LNCAP (cell line): ENCODE data around the gene RTL1.

Experiments used
- TF ChIP-seq, protein P1 (sequence below): fragments of 450-650 bp; IDR thresholded peaks from 2 replicates; pipeline ENCODE4 v1.5.1; 2017; ENCODE audit warnings: mild to moderate bottlenecking

RTL1 gene

DNA sequence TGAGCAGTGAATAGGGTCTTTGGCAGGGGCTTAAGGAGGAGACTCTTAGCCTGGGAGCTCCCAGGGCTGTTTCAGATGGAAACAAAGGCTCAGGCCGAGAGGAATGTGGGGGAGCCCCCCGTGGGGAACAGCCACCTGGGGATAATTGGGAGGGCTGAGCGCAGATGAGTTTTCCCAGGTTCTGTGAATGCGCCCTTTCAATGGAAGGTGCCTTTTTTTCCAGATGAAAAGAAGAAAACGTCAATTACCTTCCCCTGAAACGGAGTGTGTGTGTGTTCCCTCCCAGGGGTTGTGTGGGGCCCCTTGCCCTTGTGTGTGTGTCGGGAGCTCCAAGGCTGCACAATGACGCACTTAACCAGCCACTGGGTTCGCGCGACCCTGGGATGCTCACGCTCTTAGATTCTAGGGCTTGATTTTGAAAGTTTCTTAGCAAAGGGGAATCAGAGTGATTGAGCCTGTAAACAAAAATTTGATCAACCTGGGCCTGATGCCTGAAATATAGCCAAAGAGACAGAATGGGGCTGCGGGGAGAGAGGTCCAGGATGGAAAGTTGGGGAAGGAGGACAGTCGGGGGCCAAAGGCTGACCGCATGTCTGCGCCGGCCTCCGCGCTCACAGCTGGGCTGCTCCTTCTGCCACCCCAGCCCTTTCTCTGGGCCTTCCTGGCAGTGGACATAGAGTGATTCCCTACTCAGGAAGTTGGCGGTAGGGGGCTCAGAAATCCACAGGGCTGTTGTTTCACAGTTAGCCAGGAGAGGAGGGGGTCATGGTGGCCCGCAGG is 63.0 kb downstream of the RTL1 start:
- TF ChIP-seq, protein P1, sequence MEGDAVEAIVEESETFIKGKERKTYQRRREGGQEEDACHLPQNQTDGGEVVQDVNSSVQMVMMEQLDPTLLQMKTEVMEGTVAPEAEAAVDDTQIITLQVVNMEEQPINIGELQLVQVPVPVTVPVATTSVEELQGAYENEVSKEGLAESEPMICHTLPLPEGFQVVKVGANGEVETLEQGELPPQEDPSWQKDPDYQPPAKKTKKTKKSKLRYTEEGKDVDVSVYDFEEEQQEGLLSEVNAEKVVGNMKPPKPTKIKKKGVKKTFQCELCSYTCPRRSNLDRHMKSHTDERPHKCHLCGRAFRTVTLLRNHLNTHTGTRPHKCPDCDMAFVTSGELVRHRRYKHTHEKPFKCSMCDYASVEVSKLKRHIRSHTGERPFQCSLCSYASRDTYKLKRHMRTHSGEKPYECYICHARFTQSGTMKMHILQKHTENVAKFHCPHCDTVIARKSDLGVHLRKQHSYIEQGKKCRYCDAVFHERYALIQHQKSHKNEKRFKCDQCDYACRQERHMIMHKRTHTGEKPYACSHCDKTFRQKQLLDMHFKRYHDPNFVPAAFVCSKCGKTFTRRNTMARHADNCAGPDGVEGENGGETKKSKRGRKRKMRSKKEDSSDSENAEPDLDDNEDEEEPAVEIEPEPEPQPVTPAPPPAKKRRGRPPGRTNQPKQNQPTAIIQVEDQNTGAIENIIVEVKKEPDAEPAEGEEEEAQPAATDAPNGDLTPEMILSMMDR: no peak

DNA sequence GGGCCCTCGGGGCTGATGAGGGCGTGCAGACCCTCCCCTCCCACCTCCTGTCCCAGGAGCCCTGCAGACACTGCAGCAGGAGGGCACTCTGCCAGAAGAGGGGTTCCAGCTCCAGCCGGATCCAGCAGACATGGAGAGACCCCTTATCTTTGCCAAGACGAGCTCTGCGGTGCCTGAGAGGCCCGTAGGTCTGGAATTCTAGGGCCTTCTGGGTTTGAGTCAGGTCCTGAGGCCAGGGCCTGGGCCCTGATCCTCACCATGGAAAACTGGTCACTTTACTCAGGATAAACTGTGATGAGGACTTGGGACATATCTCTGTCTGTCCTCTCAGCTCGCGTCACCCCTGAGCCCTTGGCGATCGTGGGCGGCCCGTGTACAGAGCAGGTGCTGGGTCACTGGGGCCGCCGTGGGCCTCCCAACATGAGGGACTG is 63.8 kb downstream of the RTL1 start:
- TF ChIP-seq, protein P1: no peak

DNA sequence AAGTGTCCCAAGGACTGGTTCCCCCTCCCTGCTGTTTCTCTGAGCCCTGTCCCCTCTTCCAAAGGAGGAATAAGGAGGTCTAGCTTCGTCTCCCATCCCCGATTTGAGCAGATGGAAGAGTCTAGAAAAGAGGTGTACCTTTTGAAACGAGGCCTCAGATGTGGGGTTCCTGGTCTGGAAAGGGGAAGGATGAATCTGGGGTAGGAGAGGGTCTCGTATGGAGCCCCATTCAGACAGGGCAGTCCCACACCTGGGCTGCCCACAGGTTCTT is 64.3 kb downstream of the RTL1 start:
- TF ChIP-seq, protein P1: no peak

DNA sequence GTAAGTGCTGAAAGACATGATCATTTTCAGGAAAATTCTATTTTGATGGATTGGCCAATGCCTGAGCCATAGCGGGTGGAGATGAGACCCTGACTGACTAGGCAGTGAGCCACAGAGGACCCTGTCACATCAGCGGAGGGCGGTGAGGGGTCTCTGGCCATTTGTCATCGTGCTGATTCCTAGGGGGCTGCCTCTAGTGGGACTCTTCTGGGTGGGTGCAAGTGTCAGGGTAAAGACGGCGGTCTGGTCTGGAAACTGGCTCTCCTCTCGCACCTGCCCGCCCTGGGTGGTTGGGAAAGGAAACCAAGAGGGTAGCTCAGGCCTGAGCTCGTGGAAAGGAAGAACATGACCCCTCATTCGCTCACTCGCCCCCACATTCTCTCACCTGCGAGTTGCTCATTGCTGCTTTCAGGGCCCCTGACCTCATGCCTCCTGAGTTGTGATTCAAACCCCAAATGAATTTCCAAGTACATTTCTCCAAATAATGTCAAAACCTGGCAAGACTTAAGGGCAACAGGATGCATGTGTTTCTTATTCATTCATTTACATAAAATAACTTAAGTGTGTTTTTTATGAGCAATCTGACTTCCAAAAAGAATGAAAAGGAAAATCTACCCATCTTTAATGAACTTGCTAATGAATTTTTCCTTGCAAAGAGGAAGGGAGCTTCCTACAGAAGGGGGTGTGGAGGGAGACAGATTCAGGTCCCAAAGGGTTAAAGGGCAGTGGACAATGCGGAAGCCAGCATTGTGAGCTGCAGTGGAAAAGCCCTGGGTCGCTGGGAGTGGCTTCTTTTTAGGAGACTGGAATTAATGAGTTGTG is 64.8 kb downstream of the RTL1 start:
- TF ChIP-seq, protein P1: no peak

DNA sequence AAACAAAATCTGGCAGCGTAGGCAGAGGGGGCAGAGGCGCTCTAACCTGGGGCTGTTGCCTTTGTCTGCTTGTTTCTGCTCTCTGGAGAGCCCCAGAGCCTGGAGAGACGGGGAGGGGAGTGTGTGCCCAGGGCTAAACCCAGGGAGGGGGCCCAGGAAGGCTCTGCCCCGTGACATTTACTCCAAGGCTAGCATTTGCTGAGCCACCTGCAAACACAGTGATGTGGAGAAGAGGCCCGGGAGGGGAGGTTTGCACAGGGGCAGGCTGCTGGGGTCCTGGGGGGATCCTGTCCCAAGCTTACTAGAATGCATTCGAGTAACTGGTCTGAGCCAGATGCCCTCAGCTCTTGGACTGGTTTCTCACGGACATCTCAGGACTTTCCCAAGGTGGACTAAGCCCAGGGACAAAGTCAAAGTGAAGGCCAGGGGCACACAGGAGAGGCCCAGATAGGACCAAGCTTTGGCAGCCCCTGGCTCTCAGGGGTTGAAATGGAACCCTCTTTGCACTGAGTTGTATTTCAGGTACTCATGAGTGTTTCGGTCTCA is 65.6 kb downstream of the RTL1 start:
- TF ChIP-seq, protein P1: no peak

DNA sequence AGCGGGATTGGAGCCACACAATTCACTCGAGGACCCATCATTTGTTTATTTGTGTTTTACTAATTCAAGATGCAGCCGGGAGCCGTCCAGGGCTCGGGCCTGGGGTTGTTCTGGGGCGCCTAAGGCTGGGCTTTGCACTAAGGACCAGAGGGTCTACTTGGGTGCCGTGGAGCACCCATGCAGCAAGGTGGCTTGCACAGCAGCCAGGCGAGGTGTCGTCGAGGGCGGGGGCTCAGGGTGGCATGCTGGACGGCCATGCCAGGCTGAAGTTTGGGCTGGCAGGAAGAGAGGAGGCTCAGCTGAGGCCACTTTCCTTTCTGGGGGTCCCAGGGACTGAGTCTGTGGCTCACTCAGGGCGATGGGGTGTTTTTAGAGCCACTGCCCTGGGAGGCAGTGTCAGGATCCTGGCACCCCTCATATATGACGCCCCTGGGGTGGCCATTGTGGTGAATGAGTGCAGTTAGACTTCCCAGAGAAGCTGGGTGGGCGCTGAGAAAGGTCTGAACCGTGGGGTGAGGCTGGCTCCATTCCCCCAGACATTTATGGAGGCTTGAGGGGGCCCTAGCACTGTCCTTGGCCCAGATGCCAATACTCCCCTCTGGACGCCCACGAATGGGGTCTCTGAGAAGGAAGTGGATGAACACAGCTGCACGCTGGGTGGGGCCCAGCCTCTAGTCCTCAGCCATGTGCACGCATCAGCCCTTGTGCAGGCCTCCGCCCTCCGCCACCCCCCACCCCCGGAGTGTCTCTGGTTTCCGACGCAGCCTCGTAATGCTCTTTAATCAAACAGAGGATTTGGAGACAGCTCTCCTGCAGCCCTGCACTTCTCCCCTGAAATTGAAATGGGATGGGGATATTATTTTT is 66.3 kb downstream of the RTL1 start:
- TF ChIP-seq, protein P1: no peak

DNA sequence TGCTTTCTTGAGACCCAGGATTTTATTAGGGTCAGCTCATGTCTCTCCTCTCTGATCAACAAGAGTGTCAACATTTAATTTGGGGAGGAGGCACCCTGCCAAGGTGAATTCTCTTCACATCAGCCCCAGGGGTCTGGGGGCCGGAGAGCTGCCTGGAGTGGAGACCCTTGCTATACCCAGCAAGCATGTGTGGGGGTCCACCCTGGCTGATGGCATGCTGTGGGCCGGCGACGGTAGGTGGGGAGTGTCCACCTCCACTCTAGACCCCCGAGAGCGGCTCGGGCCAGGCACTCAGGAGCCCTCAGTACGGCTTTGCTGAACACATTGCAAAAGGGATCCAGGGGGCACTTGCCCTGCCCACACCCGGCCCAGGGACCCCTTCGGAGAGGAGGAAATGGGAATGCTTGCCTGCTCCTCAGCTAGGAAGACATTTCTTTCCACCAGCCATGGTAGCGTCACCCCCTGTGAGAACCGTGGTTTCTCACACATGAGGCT is 67.2 kb downstream of the RTL1 start:
- TF ChIP-seq, protein P1: no peak
